Panc1 (cell line): ENCODE results near the gene MAP2K4. TPM values are rescaled to one million over a fixed set of nuclear protein-coding genes. Genes with fewer than 3 reads are reported as not detected.

ENCODE experiments used
- ATAC-seq: fragments of 200-7000 bp; cut with Tn5 transposase; 2 replicates; pipeline ENCODE4 v1.9.1; 2020; ENCODE audit warnings: mild to moderate bottlenecking, moderate library complexity
- BruUV-seq: library from RNA; stranded (reverse); fragments of 400-500 nt; replicated peaks from 2 replicates; lab custom pipeline; 2021; lab: Mats Ljungman, UMichigan
- CTCF ChIA-PET: fragments of 300-600 bp; sonication (Branson Sonifier 250); formaldehyde crosslinking; loops from one replicate; lab custom pipeline; 2022; ENCODE audit warnings: antibody characterized with exemption; lab: Charles Lee
- POLR2A ChIA-PET: fragments of 300-600 bp; sonication (Branson Sonifier 250); formaldehyde crosslinking; loops from one replicate; lab custom pipeline; 2022; ENCODE audit warnings: antibody characterized with exemption; lab: Charles Lee
- DNase-seq: peaks from one replicate; pipeline ENCODE4 v3.0.0-alpha.2; 2010; ENCODE audit warnings: low read depth, low spot score
- H3K27ac ChIP-seq: 2 replicates; pipeline ENCODE4 v1.5.1; 2011; ENCODE audit warnings: mild to moderate bottlenecking, low read length, inconsistent platforms
- H3K27me3 ChIP-seq: fragments of 200-500 bp; sonication (Bioruptor generic); 2 replicates; pipeline ENCODE4 v1.6.0; 2014; ENCODE audit warnings: low read length, inconsistent platforms; ENCODE audit not compliant: control insufficient read depth, insufficient read depth
- H3K36me3 ChIP-seq: fragments of 200-500 bp; sonication (Bioruptor generic); 2 replicates; pipeline ENCODE4 v1.5.1; 2014; ENCODE audit warnings: inconsistent platforms, mild to moderate bottlenecking, low read length, moderate library complexity; ENCODE audit not compliant: control insufficient read depth, insufficient read depth
- H3K4me1 ChIP-seq: 2 replicates; pipeline ENCODE4 v1.5.1; 2011; ENCODE audit warnings: inconsistent platforms, mild to moderate bottlenecking, low read length, moderate library complexity; ENCODE audit not compliant: control insufficient read depth, insufficient read depth
- H3K4me3 ChIP-seq, 2 experiments: 2 replicates each; pipeline ENCODE4 v1.5.1; 2011 to 2012; ENCODE audit warnings: low read depth in 2 of 2, low read length in 2 of 2, mild to moderate bottlenecking in 2 of 2, inconsistent platforms in 1 of 2, moderate library complexity in 1 of 2
- H3K9me3 ChIP-seq: fragments of 200-500 bp; sonication (Bioruptor generic); 2 replicates; pipeline ENCODE4 v1.5.1; 2014; ENCODE audit warnings: low read depth, mild to moderate bottlenecking, inconsistent platforms, low read length, moderate library complexity; ENCODE audit not compliant: control insufficient read depth, insufficient read depth
- POLR2AphosphoS5 ChIP-seq: IDR thresholded peaks from 2 replicates; pipeline ENCODE4 v1.6.1; 2012; ENCODE audit warnings: mild to moderate bottlenecking, low read depth, low read length, moderate library complexity
- SIN3A ChIP-seq: IDR thresholded peaks from 2 replicates; pipeline ENCODE4 v1.6.1; 2012; ENCODE audit warnings: low read depth, mild to moderate bottlenecking, low read length, moderate library complexity, borderline replicate concordance; ENCODE audit not compliant: insufficient read depth
- TCF7L2 ChIP-seq: IDR thresholded peaks from 2 replicates; pipeline ENCODE4 v1.6.1; 2011; ENCODE audit warnings: mild to moderate bottlenecking, low read depth, low read length, inconsistent platforms
- in situ Hi-C: cut with HindIII; loops from 2 replicates; pipeline ENCODE4 v1.10.0; 2016; ENCODE audit warnings: low sequenced_read_pairs, low pct_unique_long_range_greater_than_20kb
- intact Hi-C: fragments of 100-400 bp; cut with micrococcal nuclease; formaldehyde crosslinking; loops from one replicate; pipeline ENCODE4 v1.10.0; 2022; ENCODE audit not compliant: unreplicated experiment
- total RNA-seq: library from RNA; stranded (reverse); gene quantifications from one replicate; pipeline ENCODE4 v1.2.1, GENCODE V29; 2021; ENCODE audit not compliant: unreplicated experiment
- TF ChIP-seq, protein P1 (sequence below): fragments of 450-650 bp; IDR thresholded peaks from 2 replicates; pipeline ENCODE4 v1.5.1; 2017; ENCODE audit warnings: mild to moderate bottlenecking
- TF ChIP-seq, protein P2 (sequence below), 2 experiments: IDR thresholded peaks; 2 replicates each; pipeline ENCODE4 v1.6.1; 2011 to 2012; ENCODE audit warnings: low read depth in 2 of 2, control low read depth in 1 of 2, low read length in 1 of 2, mild to moderate bottlenecking in 1 of 2, moderate library complexity in 1 of 2; ENCODE audit not compliant: insufficient read depth in 1 of 2

The MAP2K4 gene
- total RNA-seq, 1 experiment from 2014 or later: 16.8 TPM

DNA sequence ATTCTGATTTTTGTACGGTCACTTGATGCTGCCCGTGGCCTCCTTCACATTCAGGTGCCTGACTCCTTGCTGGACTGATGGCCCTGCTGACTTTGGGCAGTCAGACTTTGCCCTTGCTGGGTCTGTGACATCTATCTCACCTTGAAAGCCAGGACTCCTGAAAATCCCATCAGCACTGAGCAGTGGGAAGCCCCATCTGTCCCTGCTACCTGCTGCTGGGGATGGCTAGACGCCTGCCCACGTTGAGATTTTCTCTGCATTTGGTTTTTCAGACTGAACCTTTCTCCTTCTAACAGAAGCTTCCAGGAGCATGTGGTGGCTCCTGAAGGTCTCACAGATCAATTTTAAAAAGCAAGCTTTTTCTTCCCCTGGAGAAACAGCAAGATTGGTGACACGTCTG is 13.2 kb upstream of the MAP2K4 start:
- Histone ChIP-seq H3K4me3 (no peak overlapping the region), H3K4me1 (no peaks in the 10 kb centered on the region), H3K27ac (no peak overlapping the region), H3K9me3 (no peaks in the 10 kb centered on the region), H3K27me3 (no peaks in the 10 kb centered on the region), H3K36me3 (no peaks in the 10 kb centered on the region)
- no peak for TF ChIP-seq TCF7L2
- TF ChIP-seq, protein P1, sequence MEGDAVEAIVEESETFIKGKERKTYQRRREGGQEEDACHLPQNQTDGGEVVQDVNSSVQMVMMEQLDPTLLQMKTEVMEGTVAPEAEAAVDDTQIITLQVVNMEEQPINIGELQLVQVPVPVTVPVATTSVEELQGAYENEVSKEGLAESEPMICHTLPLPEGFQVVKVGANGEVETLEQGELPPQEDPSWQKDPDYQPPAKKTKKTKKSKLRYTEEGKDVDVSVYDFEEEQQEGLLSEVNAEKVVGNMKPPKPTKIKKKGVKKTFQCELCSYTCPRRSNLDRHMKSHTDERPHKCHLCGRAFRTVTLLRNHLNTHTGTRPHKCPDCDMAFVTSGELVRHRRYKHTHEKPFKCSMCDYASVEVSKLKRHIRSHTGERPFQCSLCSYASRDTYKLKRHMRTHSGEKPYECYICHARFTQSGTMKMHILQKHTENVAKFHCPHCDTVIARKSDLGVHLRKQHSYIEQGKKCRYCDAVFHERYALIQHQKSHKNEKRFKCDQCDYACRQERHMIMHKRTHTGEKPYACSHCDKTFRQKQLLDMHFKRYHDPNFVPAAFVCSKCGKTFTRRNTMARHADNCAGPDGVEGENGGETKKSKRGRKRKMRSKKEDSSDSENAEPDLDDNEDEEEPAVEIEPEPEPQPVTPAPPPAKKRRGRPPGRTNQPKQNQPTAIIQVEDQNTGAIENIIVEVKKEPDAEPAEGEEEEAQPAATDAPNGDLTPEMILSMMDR: no peak
- no peak for TF ChIP-seq SIN3A
- TF ChIP-seq POLR2AphosphoS5: no peak
- TF ChIP-seq, protein P2, sequence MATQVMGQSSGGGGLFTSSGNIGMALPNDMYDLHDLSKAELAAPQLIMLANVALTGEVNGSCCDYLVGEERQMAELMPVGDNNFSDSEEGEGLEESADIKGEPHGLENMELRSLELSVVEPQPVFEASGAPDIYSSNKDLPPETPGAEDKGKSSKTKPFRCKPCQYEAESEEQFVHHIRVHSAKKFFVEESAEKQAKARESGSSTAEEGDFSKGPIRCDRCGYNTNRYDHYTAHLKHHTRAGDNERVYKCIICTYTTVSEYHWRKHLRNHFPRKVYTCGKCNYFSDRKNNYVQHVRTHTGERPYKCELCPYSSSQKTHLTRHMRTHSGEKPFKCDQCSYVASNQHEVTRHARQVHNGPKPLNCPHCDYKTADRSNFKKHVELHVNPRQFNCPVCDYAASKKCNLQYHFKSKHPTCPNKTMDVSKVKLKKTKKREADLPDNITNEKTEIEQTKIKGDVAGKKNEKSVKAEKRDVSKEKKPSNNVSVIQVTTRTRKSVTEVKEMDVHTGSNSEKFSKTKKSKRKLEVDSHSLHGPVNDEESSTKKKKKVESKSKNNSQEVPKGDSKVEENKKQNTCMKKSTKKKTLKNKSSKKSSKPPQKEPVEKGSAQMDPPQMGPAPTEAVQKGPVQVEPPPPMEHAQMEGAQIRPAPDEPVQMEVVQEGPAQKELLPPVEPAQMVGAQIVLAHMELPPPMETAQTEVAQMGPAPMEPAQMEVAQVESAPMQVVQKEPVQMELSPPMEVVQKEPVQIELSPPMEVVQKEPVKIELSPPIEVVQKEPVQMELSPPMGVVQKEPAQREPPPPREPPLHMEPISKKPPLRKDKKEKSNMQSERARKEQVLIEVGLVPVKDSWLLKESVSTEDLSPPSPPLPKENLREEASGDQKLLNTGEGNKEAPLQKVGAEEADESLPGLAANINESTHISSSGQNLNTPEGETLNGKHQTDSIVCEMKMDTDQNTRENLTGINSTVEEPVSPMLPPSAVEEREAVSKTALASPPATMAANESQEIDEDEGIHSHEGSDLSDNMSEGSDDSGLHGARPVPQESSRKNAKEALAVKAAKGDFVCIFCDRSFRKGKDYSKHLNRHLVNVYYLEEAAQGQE (IDR thresholded peaks at IDR 0.05; ENCODE audit: insufficient read depth in 1 of 2, low read depth in 2 of 2, low read length in 1 of 2): no peak
- in situ Hi-C loops: no loop called here
- ATAC-seq (no peak), DNase-seq (no peak)
- ChIA-PET POLR2A (no interaction called here), CTCF (no interaction called here)
- no TSS peak for BruUV-seq
- intact Hi-C loops: no loop called here

DNA sequence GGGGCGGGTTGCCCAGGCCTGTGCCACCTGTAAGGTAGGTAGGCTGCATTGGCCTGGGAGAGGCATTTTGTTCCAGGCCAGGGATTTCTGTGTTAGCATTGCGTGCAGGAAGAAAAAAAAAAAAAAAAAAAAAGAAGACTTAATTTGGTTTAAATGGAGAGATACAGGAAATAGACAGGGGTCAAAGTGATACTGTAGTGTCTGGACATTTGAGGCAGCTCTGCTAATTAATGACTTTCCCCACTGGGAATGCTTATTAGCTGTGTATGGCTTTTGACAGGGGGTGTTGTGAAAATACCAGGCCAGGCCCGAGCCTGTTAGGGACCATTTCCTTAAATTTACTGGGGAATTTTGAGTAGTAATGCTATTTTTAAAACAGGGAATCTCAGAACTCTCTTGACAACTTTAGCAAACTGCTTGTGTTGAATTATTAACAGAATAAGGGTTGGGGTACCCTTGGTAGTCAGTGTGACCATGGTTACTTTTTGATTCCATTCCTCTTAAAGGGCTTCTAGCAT is 1.0 kb downstream of the MAP2K4 start:
- Histone ChIP-seq H3K36me3 (no peaks in the 10 kb centered on the region), H3K27me3 (no peaks in the 10 kb centered on the region; the same call in 1 of the 2 replicates), H3K27ac (peak overlapping the region; percentile 57; the same call in 1 of the 2 replicates), H3K4me3 (peak overlapping the region; percentile 58 to 61), H3K4me1 (peaks cover 9% of the 10 kb centered on the region), H3K9me3 (no peaks in the 10 kb centered on the region)
- ChIA-PET POLR2A (no interaction called here), CTCF (no interaction called here)
- no peak for TF ChIP-seq SIN3A
- TF ChIP-seq TCF7L2: no peak
- TF ChIP-seq, protein P1: no peak
- TF ChIP-seq, protein P2 (IDR thresholded peaks at IDR 0.05; ENCODE audit: insufficient read depth in 1 of 2, low read depth in 2 of 2, low read length in 1 of 2): no peak
- no peak for ATAC-seq
- no peak for DNase-seq
- BruUV-seq: no TSS peak
- intact Hi-C loops (no loop called here), in situ Hi-C loops (no loop called here)
